Kidney glomerular epithelial cell (primary cell): ENCODE measurements around the gene KCNH1.

Source experiments
- DNase-seq: peaks from one replicate; lab custom pipeline; 2025; lab: John Stamatoyannopoulos, UW

The KCNH1 gene

DNA sequence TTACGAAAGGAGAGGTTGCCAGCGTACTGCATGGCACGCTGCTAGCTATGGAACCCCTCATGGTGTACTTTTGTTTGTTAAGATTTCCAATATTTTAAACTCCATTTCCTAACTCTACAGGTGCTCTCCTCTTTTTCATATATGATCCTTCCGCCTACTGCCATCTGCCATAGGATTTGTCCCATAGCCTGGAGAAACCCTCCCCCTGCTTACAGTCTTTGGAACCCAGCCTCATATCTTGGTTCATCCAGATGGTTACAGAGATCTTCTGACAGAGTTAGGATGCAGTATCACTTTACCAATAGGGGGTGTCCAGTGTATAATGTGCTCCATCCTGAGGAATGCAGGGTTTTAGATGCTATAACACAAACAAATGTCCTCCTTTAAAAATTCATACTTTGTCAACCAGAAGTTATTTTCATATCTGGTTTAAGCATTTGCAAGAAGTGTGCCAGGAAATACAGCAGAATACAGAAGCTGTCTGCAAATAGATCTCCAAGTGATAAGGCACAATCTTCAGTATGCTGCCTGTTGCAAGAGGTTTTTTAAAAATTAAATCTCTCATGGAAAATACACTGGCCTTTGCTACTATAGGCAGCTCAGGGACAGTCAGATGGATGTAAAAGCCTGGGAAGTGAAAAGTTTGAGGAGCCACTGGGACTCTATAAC lies 377.8 kb downstream of the KCNH1 start:
- no peak for DNase-seq

DNA sequence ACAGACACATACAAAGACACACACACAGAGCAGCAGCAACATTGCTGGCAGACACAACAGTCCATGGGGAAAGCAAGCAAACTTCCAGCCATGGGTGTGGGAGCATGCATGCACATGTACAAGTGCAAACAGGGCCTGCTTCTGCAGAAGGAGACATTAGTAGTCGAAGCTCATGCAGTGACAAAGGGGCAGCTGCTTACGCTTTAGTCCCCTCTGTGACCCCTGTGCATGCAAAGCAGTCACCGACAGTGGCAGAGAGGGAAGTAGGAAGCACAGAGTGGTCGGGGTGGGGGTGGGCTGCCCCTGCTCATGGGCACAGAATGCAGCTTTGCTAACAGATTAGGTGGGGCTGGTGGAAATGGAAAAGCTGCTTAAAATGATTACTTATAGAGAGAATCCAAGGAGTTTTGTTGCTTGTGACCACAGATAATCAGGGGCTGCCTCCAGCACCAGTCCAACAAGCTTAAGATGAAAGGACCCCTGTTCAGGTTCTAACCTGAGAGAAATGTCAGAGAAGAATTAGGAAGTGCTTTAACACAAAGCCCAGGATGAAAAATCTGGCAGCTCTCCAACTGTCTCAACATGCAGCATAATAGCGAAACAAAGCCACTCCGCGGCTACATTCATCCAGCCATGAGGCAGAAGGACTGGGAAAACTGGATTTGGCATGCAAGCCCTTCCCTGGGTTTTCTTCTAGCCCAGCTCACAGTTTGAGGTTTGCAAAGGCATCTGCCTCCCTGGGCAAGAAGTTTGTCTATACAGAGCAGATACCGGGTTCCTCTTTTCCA lies 378.9 kb downstream of the KCNH1 start:
- no peak for DNase-seq

DNA sequence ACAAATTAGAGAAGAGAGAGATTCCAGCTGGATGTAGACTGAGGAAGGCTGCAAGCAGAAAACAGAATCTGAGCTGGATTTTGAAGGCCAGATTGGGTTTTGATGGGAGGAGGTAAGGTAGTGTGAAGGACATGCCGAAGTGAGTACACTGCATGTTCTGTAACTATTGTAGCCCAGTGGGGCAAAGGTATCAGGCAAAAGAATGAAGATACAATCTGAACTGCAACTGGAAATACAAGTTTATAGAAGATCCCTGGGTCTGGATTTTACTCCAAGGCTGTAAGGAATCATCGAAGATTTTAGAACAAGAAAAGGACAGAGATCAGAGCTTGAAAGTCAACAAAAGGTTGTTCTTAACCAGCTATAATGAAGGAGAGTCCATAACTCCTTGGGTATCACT lies 382.0 kb downstream of the KCNH1 start:
- no peak for DNase-seq

DNA sequence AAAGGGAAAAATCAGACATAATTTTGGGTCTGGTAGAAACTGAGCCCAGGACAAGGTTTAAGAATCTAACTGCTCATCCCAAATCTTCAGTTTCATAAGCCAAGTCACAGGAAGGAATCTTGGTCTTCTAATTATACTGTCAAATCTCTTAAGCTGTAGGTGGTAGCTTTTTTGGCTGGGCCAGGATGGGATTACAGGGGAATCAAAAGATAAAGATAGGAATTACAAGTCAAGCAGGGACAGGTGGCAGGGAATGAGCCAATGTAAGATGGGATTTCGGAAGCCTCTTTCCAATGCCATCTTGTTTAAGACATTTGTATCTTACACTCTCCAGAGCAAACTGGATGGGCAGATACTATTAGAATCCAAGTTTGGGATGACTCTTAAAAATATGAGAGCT lies 383.5 kb downstream of the KCNH1 start:
- DNase-seq: no peak

DNA sequence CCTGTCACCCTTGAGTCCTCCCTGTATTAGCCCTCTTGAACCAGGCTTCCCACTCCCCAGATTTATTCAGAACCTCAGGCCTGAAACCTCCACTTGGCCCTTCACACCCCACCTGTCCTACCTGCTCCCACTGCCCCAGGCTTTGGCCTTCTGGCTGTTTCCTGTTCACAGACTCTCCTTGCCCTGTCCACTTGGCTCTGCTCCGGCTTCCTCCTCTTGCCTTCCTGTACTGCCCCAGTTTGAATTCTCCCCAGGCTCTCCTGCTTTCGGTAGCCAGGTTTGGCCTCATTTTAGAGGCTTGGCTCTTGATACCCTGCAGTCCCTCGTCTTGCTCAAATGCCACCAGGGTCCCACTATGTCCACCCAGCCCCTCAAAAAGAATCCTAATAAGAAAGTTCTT lies 385.2 kb downstream of the KCNH1 start:
- DNase-seq: no peak

DNA sequence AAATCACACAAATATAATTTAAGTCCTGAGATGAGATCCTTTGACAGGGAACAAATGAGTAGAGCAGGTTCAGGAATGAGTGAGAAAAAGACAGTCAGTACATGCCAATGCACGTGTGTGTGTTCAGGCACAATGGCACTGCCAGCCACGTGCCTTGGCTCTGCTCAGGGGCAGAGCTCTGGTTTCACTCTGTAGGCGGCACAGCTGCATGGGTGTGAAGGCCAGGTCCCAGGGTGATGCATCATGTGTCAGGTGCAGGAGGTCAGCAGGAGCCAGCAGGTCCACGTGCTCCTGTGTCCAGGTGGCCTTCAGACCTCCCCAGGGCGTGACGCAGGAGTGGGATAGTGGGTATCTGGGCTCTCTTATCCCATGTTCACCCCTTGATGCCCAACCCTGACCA lies 386.1 kb downstream of the KCNH1 start:
- DNase-seq: no peak

DNA sequence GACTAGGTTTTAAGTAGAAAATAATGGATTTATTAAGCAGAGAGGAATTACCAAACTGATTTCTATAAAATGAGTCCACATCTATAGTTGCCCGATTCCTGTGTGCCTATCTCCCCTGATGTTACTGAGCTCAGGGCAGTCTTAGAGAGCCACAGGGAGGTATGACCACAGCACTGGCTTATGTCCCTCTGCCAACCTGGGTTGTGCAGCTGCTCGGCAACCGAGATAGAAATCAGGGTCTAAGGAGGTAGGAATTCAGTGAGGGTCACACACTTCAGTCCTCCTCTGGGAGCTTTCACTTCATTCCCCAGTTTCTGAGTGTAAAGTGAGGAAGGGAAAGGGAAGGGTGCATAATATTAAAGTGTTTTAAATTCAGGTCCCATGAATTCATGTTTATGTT lies 386.8 kb downstream of the KCNH1 start:
- DNase-seq: no peak

DNA sequence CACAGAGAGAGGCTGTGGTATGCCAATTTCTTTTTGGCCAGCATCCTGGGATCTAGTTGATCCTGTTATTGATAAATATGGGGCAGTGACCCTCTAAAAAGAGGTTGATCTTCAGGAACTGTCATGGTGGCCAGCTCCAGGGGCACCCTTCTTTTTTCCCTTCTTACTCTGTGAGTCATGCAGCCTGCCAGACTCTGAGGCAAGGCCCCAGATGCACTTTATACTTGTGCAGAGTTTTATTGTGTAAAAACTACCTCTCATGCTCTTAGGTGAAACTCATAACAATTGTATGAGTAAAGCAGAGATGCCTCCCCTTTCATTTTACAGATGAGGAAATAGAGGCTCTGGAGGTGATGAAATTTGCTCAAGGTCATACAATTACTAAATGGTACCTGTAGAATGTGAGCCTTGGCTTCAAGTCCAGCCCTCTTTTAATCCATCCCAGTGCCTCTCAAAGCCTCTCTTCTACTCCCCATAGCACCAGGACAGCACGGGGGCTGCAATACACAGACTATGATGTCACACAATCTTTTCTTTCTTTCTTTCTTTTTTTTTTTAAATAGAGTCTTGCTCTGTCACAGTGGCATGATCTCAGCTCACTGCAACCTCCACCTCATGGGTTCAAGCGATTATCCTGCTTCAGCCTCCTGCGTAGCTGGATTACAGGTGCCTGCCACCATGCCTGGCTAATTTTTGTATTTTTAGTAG lies 387.8 kb downstream of the KCNH1 start:
- DNase-seq: no peak

DNA sequence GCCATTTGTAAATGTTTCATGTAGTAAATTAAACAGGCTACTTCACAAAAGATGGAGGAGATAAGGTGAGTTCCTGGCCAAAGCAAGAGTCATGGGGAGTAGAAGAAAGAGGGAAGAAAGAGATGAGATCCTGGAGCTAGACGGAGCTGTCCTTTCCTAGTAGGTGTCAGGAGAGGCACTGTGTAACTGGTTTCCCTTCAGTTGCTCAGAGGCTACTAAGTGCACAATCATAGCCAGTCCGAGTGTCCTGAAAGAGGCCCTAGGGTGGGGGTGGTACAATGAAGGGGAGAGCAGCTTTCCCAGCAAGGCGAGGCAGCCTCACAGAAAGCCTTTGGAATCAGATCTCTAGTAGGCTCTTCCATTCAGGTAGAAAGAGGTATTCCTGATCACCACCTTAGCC lies 390.9 kb downstream of the KCNH1 start:
- DNase-seq: no peak

DNA sequence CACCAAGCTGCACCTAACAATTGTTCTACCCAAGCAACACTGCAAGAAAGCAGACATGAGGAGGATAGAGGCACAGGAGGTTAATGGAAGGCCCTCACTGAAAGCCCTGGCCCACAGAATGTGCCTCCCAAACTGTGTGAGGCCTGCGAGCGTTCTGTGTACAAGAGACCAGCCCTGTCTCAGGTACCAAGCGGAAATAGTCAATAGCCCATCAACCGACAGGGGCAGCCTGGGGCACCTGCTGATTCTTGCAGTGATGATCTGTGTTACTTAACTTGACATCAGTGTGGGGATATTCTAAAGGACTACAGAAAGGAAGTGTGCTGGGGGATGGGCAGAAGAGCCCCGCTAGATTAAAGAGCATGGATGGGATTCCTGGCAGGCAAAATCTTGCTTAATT lies 392.4 kb downstream of the KCNH1 start:
- DNase-seq: no peak

DNA sequence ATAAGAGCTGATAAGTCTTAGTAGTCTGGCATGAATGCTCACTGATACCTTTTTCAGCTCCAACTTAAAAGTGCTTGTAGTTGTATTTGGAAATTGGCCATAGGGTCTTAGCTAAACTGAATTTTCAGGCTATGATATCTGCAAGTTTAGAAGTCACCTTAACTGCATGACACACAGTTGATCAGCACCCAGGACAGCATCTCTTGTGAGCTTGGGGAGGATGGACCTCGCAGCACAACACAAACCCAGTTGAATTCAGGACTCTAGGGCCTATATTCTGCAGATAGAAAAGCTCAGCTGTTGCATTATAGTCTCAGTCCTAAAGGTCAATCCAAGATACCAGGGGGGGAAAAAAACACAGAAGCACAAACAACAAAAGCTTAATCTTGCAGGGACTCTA lies 394.3 kb downstream of the KCNH1 start:
- DNase-seq: no peak

DNA sequence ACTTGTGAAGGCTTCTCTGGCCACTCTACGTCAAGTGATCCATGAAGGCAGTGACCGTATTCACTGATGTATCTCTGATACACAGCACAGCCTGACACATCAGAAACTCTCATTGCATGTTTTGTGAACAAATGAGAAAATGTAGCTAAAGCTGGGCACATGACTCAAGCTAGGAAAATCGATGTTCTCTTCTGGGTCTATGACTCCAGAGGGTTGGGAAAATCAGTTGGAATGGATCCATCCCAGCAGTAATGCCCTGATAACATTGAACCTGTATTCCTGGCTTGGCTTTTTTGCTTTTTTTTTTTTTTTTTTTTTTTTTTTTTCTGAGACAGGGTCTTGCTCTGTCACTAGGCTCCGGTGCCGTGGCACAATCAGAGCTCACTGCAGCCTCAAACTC lies 395.7 kb downstream of the KCNH1 start:
- DNase-seq: no peak

DNA sequence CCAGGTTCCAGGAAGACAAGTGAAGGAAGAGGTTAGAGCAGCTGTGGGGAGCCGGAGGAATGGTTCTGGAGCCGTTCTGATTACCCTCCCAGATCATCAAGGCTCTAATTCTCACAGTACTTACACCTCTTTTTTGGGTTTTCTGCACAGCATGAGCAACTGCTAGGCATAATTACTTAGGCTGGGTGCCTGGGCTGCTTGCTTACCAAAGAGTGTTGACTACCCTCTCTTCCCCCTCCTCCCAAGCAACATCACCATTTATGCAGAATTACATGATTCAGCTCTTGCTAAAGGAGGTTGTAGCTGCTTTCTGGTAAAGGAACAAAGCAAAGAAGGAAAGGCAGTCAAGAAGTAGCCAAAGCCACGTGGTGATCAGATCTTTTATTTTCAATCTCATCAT lies 397.2 kb downstream of the KCNH1 start:
- no peak for DNase-seq

DNA sequence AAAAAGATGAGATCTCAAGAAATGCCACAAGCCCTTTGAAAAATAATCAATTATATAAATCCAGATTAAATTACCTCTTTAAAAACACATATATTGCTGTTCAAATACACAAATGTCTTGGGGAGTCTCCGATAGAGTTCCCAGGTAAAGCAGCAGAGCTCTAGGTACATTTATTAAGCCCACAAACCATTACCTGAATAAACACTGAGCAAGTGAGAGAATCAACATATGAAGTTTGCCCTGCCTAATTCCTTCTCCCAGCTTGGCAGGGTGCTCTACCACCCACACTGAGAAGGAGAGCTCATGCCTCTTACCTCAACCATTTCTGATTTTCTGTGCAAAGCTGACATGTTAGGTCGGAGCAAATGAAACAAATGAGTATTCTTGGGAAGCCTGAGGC lies 402.4 kb downstream of the KCNH1 start:
- no peak for DNase-seq

DNA sequence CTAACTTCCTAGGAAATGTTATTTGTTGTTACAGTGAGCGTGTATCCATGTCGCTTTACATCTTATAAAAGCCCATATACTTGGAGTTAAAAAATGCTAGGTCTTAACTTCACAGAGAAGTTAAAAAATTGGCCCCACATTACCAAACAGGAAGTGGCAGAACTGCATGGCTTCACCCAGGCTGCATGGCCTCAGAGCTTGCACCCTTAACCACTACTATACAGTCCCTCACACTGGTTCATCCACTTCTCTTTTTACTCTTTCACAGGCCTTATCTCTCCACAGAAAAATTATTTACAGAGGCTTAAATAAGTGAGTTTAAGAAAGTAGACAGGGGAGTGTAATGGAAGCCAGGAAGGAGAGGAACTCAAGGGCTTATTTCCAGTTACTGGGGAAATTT lies 402.8 kb downstream of the KCNH1 start:
- DNase-seq: no peak

DNA sequence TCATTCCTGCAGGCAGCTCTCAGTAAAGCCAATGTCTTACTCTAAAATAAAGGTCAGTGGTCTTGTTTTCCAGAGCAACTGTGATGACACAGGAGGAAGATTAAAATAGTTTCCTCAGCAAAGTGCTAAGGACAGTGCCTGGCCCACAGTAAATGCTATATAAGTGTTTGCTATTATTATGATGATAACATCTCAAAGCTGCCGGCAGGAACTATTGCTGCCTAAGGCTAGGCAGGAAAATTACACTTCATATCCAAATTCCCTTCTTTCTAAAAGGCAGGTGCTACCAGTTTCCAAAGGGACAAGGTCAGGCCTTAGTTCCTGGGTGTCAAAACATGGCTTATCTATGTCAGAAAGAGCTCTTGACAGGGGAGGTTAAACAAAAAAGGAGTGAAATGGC lies 403.9 kb downstream of the KCNH1 start:
- no peak for DNase-seq

DNA sequence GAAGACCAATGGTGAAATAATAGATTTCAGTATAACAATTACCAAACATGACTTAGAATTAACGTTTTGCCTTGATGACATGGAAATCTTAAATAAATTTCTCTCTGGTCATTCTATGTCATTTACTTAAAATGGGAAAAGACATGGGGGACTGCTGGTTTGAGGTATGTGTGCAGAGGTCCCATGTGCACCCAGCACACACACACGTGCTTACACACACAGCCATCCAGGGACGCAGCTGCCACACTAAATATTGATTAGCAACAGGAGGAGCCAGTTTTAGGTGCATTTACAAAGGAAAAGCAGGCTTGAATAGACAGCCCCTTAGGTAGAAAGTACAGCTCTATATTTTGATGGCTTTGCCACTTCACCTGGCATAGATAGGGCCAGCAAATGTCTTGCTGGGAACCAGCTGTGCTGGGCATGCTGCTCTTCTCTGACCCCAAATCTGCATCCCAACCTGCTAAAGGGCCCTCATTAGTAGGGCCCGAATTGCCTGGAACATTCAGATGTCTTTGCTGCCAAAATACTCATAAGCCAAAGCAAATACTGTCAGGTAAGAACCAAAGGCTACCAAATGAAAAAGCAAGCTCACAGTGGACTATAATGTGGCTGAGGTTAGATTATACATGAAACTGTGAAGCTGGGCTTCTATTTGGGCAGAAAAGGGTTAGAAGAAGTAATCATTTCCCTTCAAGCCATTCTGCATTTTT lies 405.4 kb downstream of the KCNH1 start:
- no peak for DNase-seq

DNA sequence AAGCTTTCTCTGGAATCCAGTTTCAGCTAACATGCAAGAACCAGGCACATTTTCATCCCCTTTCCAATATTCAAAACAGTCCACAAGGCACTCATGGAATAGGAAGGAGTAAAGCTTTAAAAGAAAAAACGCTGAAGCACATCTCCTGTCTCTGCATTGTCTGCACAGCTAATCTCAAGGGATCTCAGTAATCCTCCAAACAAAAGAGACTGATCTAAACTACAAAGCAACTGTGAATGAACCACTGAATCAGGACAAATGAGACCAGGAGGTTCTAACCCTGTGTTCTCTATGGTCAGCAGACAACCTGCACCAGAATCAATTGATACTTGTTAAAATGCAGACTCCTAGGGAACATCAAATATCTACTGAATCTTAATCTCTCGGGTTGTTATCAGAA lies 406.2 kb downstream of the KCNH1 start:
- no peak for DNase-seq

DNA sequence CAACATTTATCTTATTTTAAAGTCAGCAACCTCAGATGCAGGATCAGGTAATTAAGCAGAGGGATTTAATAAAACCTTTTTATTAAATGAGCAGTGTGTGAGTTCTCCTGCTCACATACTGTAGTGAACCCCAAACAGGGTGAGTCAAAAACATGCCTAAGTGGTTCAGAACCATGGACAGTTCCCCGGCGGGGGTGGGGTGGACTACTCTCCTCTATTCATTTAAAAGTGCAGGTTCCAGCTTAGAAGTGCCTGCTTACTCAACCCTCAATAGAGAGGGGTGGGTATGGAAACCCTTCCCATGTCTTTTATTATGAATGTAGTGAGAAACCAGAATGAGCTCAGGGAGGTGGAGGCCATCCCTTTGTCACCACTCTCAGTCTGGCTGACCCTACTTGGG lies 407.3 kb downstream of the KCNH1 start:
- DNase-seq: no peak

DNA sequence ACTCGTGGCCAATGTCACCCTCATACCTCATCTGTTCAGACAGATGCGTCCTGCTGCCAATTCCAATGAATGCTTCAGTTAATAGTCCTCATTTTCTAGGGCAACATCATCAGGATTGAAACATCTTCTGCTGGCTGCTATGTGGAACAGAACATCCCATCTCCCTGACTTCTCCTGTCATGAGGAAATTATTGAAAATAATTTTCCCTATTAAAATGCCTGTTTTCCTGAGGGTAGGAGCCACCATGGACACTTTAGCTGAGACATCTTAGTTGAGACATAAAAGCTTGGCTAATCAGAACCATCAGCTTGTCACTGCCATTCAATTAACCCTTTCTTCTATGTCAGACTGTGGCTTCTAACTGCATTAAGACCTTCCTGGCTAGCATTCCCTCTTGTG lies 409.2 kb downstream of the KCNH1 start:
- DNase-seq: no peak

DNA sequence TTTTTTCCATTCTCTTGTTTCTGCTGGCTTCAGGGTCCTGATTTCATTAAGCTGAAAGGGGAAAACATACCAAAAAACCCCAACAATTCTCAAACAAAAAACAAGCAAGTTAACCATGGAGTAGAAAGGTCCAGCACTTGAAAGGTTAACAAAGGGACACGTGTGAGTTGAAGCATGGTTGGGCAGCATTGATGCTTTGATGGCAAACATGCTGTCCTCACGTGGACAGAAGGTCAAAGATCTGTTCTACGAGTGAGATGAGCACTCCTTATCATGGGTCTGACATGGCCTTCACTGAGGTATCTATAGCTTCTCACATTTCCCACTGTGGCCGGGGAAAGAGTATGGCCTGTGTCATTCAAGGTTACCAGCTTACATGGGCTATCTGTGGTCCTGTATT lies 410.3 kb downstream of the KCNH1 start:
- DNase-seq: no peak

DNA sequence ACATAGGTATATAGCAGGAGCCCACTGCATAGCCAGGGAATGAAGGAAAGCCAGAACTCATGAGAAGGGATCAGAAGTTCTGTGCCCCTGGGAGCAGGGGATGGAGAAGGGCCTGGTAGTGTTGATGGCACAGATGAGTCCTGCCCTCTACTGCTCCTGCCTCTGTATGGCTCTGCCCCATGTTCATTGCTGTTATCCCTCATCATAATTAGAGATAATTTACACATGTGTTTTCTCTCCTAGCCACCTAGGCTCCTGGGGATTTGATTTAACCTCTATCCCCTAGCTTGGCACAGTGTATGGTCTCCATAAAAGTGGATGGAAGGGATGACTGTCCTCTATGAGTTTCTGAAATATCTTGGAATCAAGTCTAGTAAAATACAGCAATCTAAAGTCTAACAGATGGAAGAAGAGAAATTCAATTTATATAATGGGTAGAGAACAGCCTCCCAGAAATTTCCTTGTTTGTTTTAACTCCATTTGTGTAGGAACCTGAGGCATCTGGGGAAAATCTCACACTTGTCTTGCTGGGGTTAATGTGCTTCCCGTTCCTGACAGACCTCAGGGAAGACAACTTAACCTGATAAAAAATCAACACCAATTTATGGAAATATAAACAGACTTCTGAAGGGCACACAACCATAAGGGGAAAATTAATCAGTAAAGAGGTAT lies 411.4 kb downstream of the KCNH1 start:
- no peak for DNase-seq
